Hematopoietic multipotent progenitor cell treated with erythropoietin and hydrocortisone succinate and interleukin-3 and kit ligand, for 17 days (in vitro differentiated cells): ENCODE measurements around the gene CETN3.
"Not testable (repeated sequence)": the region's sequence is repeated elsewhere in the genome, so short reads cannot be mapped to it uniquely, and the experiment has no call there.

Source experiments
- DNase-seq: peaks from one replicate; pipeline ENCODE4 v3.0.0-alpha.2; 2015; ENCODE audit warnings: low spot score

CETN3 gene

DNA sequence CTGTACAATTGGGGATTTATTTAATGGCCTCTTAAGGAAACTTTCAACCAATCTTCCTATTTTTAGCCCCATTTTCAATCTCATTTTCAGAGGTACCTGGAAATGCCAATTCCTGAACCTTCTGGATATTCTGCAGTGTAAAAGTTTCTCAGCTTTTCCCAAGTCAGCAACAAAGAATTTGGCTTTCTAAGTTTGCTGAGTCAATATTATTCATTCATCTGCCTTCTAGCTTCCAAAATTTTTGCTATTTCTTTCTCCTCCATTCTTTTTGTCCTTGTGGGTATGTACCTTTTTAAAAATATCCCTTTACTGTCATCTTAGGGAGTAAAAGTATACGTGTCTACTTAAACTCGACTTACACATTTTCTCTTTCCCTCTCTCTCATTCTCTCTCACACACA, 25.7 kb downstream of the CETN3 start:
- DNase-seq, result no peak

DNA sequence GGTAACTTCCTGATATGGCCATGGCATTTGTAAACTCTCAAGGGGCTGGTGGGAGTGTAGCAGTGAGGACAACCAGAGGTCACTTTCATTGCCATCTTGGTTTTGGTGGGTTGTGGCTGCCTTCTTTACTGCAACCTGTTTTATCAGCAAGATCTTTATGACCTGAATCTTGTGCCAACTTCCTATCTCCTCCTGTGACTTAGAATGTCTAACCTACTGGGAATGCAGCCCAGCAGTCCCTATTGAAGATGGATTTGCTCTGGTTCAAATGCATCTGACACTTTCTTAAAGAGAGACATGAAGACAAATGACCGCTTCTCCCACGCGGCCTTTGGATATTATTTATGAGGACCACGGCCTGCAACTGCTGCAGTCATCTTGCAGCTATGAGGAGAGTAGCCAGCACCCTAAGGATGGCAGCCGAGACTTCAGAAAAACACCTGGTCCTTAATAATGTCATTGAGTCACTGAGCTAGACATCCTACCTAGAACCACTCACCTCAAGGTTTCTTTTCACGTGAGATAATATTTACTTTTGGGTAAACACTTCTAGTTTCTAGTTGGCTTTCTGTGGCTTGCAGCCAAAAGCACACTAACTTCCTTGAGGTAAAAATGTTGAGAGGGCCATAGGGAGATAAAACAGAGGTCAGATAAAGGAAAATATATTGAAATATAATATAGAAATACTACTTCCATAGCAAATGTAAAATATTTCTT, 28.2 kb downstream of the CETN3 start:
- no peak for DNase-seq

DNA sequence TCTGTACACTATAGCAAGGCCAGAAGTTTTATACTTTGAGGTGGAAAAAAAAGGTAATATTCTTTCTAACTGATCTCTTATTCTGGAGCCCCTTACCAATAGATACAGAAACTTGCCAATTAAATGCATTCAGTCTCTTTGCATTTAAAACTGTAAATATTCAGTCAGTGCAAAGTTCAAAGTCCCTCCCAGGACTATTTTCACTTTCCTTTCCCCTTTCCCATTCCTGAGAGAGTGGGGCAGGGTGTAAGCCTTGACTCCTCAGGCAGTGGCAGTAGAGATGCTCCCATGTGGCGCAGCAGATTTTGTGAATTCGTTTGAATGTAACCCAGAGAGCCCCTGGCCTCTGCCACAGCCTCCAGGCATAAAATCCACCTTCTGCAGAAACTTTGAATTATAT, 29.9 kb downstream of the CETN3 start:
- DNase-seq, result no peak

- DNase-seq, result no peak
Measured at GRCh38 chr5:90378752-90379151, 30.8 kb downstream of the CETN3 start.

DNA sequence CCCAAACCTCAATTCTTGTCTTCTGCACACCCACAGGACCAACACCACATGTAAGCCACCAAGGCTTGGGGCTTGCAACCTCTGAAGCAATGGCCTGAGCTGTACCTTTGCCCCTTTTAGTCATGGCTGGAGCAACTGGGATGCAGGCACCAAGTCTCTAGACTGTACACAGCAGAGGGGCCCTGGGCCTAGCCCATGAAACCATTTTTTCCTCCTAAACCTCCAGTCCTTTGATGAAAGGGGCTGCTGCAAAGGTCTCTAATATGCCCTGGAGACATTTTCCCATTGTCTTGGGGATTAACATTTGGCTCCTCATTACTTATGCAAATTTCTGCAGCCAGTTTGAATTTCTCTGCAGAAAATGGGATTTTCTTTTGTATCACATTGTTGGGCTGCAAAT, 38.3 kb downstream of the CETN3 start:
- not testable (repeated sequence) for DNase-seq

DNA sequence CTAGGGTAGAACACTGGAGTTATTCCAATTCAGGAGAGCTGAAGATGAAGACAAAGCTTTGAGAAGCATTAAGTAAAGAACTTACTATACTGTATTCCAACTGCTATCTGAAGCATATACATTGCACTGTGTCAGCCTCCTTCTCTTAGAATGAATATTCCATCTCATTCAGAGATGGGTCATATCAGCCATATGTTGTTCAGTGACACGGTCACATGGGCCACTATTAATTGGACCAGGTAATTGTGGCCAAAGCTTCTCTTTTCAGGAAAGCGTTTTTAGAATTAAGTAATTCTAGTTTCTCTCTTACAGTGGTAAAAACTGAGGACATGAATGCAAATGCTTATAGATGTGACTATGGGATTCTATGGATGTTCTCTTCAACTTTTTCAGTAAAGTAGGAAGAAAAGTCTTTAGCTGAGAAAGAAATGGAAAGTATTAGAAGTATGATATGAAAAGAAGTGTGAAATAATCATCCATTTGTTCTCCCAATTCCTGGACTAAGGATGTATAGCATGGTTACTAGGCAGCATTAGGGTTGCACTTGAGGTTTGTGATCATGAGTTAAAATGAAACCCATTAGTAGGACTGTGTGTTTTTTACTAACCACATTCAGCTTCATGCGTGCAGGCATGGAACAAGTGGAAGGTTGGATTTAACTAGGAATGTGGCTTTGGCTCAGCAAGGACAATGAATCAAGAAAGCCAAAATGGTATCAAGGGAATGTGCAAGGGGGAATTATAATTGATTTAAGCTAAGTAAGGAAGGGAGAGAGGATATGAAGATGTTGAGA, 40.9 kb downstream of the CETN3 start:
- no peak for DNase-seq

GRCh38 chr5:90367879-90368278, 41.7 kb downstream of the CETN3 start:
- DNase-seq, result no peak

- no peak for DNase-seq
Measured at GRCh38 chr5:90366948-90367347, 42.6 kb downstream of the CETN3 start.

DNA sequence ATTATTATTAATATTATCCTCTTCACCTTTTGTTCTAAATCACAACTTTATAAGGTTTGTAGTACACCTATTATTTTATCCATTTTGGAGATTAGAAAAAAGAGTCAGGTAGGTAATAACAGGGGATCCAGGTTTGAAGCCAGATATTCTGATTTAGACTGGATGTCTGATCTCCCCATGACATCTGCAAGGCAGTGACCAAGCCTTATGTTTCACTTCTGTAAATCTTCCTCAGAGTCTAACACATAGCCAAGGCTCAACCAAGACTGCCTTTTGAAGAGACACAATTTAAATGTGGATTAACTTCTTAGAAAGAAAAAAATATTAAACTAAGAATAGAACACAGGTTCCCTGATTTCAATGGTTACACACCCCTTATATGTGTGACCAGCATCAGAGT, 44.2 kb downstream of the CETN3 start:
- DNase-seq, result no peak

- no peak for DNase-seq
Measured at GRCh38 chr5:90359073-90359920, 50.3 kb downstream of the CETN3 start.

DNA sequence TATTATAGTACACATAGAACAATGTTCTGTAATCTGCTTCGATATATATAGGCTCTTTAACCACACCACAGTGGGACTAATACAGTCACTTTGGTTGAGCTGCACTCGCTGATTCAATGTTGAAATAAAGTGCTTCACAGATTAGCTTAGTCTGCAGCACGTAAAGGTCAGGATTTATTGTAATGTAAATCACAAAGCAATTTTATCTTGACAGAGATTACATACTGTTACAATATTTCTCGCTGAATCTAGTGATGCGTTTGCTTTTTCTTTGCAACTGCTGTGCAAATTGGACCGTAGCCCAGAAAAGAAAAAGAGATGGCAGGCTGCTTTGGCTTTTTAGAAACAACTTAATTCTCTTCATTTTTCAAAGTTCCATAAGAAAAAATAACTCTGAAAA, 52.9 kb downstream of the CETN3 start:
- no peak for DNase-seq

DNA sequence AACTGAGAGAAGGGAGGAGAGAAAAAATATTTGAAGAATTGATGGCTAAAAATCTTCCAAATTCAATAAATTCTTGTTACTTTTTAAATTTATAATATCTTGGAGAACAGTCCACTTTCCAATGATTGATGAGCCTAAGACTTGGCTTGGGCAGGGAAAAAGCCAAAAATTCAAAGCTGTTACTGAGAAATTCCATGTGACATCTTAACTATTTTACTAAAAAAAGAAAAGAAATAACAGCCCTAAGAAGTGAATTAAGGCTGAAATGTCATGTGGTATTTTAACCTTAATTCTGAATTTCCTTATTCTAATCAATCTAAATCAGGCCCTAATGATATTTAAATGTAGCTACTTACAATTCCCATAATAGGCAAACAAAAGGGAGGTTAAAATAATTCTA, 53.4 kb downstream of the CETN3 start:
- DNase-seq, result no peak

- DNase-seq, result no peak
Measured at GRCh38 chr5:90355635-90356034, 53.9 kb downstream of the CETN3 start.

- DNase-seq, result no peak
Measured at GRCh38 chr5:90353254-90353653, 56.3 kb downstream of the CETN3 start.

DNA sequence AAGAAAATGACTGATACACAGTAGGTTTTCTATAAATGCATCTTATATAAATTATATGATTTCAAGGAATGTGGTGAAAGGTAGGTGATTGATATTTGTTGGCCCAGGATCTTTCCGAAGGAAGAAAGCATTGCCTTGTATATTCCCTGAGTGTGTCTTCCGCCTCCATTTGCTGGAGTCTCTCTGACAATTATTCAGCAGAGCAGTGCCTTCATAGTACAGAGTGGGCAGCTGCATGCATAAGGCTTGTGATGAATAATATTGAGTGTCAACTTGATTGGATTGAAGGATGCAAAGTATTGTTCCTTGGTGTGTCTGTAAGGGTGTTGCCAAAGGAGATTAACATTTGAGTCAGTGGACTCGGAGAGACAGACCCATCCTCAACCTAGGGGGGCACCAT, 58.5 kb downstream of the CETN3 start:
- DNase-seq, result no peak

GRCh38 chr5:90347462-90347861, 62.1 kb downstream of the CETN3 start:
- DNase-seq, result no peak

GRCh38 chr5:90345684-90346083, 63.9 kb downstream of the CETN3 start:
- no peak for DNase-seq

DNA sequence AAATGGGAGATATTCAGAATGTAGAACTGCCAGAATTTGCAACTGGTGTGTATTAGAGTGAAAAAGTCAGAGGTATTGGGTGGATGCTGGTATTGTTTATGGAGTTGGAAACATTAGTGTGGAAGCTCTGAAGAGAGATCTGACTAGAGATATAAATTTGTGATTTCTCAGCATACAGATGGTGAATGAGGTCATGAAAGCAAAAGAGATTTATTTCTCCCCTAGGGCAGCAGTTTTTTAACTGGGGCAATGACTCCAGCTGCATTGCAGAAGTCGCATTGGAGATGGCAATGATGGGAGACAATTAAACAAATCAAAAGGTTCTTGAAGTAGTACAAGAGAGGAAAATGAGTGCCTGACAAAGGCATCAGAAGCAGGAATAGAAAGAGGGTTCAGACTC, 64.9 kb downstream of the CETN3 start:
- no peak for DNase-seq

DNA sequence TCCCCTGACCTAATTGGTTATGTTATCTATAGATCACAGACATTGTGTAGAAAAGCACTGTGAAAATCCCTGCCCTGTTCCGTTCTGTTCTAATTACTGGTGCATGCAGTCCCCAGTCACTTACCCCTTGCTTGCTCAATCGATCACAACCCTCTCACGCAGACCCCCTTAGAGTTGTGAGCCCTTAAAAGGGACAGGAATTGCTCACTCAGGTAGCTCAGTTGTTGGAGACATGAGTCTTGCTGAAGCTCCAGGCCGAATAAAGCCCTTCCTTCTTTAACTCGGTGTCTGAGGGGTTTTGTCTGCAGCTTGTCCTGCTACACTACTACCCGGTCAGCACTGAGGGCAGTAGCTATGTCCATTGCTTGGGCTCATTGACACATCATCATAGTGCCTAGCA, 65.8 kb downstream of the CETN3 start:
- not testable (repeated sequence) for DNase-seq

- no peak for DNase-seq
Measured at GRCh38 chr5:90342576-90342975, 67.0 kb downstream of the CETN3 start.
